ENCODE results near the gene SUPT20HL2.
"Not testable (repeated sequence)": the region's sequence is repeated elsewhere in the genome, so short reads cannot be mapped to it uniquely, and the experiment has no call there.

Gene SUPT20HL2

GRCh38 chrX:24309580-24310374, 4.1 kb downstream of the SUPT20HL2 start:
- DNase-seq (ENCODE audit: low read depth, low spot score), result not testable (repeated sequence)

- not testable (repeated sequence) for DNase-seq (ENCODE audit: low read depth, low spot score)
Measured at GRCh38 chrX:24308803-24309202, 5.1 kb downstream of the SUPT20HL2 start.

GRCh38 chrX:24306440-24306839, 7.4 kb downstream of the SUPT20HL2 start:
- DNase-seq (ENCODE audit: low read depth, low spot score), result no peak

GRCh38 chrX:24305905-24306304, 8.0 kb downstream of the SUPT20HL2 start:
- DNase-seq (ENCODE audit: low read depth, low spot score), result no peak

- no peak for DNase-seq (ENCODE audit: low read depth, low spot score)
Measured at GRCh38 chrX:24301806-24302205, 12.1 kb downstream of the SUPT20HL2 start.

- DNase-seq (ENCODE audit: low read depth, low spot score), result no peak
Measured at GRCh38 chrX:24301060-24301459, 12.8 kb downstream of the SUPT20HL2 start.

- no peak for DNase-seq (ENCODE audit: low read depth, low spot score)
Measured at GRCh38 chrX:24298191-24298590, 15.7 kb downstream of the SUPT20HL2 start.

GRCh38 chrX:24294619-24295018, 19.2 kb downstream of the SUPT20HL2 start:
- DNase-seq (ENCODE audit: low read depth, low spot score), result no peak

GRCh38 chrX:24293412-24293811, 20.5 kb downstream of the SUPT20HL2 start:
- no peak for DNase-seq (ENCODE audit: low read depth, low spot score)

- no peak for DNase-seq (ENCODE audit: low read depth, low spot score)
Measured at GRCh38 chrX:24292353-24292752, 21.5 kb downstream of the SUPT20HL2 start.

- no peak for DNase-seq (ENCODE audit: low read depth, low spot score)
Measured at GRCh38 chrX:24285082-24285481, 28.8 kb downstream of the SUPT20HL2 start.

- no peak for DNase-seq (ENCODE audit: low read depth, low spot score)
Measured at GRCh38 chrX:24283127-24283794, 30.6 kb downstream of the SUPT20HL2 start.

- DNase-seq (ENCODE audit: low read depth, low spot score), result no peak
Measured at GRCh38 chrX:24282381-24283126, 31.3 kb downstream of the SUPT20HL2 start.

- DNase-seq (ENCODE audit: low read depth, low spot score), result no peak
Measured at GRCh38 chrX:24277405-24277804, 36.5 kb downstream of the SUPT20HL2 start.

GRCh38 chrX:24276015-24276414, 37.9 kb downstream of the SUPT20HL2 start:
- DNase-seq (ENCODE audit: low read depth, low spot score), result no peak

- no peak for DNase-seq (ENCODE audit: low read depth, low spot score)
Measured at GRCh38 chrX:24271262-24271661, 42.6 kb downstream of the SUPT20HL2 start.

- DNase-seq (ENCODE audit: low read depth, low spot score), result no peak
Measured at GRCh38 chrX:24268786-24269185, 45.1 kb downstream of the SUPT20HL2 start.

- no peak for DNase-seq (ENCODE audit: low read depth, low spot score)
Measured at GRCh38 chrX:24266996-24267395, 46.9 kb downstream of the SUPT20HL2 start.

GRCh38 chrX:24264383-24264782, 49.5 kb downstream of the SUPT20HL2 start:
- no peak for DNase-seq (ENCODE audit: low read depth, low spot score)

- no peak for DNase-seq (ENCODE audit: low read depth, low spot score)
Measured at GRCh38 chrX:24262309-24262708, 51.6 kb downstream of the SUPT20HL2 start.

Data from activated naive CD8-positive, alpha-beta T cell treated with anti-CD3 and anti-CD28 coated beads, Interleukin-2, amount 50 U/mL, for 16 hours (primary cell).